K562 (cell line): ENCODE results near the gene ARID4B. TPM values are rescaled to one million over a fixed set of nuclear protein-coding genes. Genes with fewer than 3 reads are reported as not detected.

Experiments used
- ATAC-seq: fragments of 200-7000 bp; cut with Tn5 transposase; 3 replicates; pipeline ENCODE4 v1.9.1; 2020; ENCODE audit warnings: moderate library complexity
- BruUV-seq: library from RNA; stranded (reverse); fragments of 400-500 nt; replicated peaks from 2 replicates; lab custom pipeline; 2021; lab: Mats Ljungman, UMichigan
- CTCF ChIA-PET: fragments of 300-600 bp; formaldehyde crosslinking; extraction: SDS; loops from one replicate; lab custom pipeline; 2021; ENCODE audit warnings: low intra/inter-chr PET ratio; lab: Yijun Ruan, JAX
- POLR2A ChIA-PET: fragments of 300-600, 350-650 bp; sonication (Branson Sonifier 250); formaldehyde crosslinking; extraction: SDS; loops from one replicate; lab custom pipeline; 2021; ENCODE audit warnings: antibody characterized with exemption, inconsistent platforms; lab: Yijun Ruan, JAX
- DNase-seq, 4 experiments: peaks; one replicate each; pipeline versions ENCODE4 v3.0.0 to v3.0.0-alpha.2; 2011 to 2018; ENCODE audit warnings: low spot score in 3 of 4, mixed read lengths in 3 of 4; ENCODE audit errors: extremely low read depth in 1 of 4
- FAIRE-seq: peaks from 2 replicates; lab custom pipeline; 2011; peaks lifted over from hg19 to GRCh38; lab: Jason Lieb, UNC
- H2AFZ ChIP-seq: 2 replicates; pipeline ENCODE4 v1.6.0; 2011; ENCODE audit warnings: low read depth, low read length, control low read depth, inconsistent platforms
- H3K27ac ChIP-seq: fragments of 200-600 bp; 3 replicates; pipeline ENCODE4 v1.8.0; 2011; ENCODE audit warnings: low read depth, mild to moderate bottlenecking, control low read depth, inconsistent platforms, low read length, moderate library complexity, mixed read lengths; ENCODE audit errors: extremely low read depth
- H3K27me3 ChIP-seq, 2 experiments: fragments of 300-600 bp in 1 of 2; 2 replicates in 1 of 2; 3 replicates in 1 of 2; pipeline versions ENCODE4 v1.6.0 to v1.8.0; 2011; ENCODE audit warnings: inconsistent platforms in 2 of 2, low read length in 2 of 2, mild to moderate bottlenecking in 1 of 2, mixed read lengths in 1 of 2, moderate library complexity in 1 of 2; ENCODE audit not compliant: control insufficient read depth in 2 of 2, insufficient read depth in 2 of 2
- H3K36me3 ChIP-seq: fragments of 300-600 bp; 3 replicates; pipeline ENCODE4 v1.8.0; 2011; ENCODE audit warnings: mild to moderate bottlenecking, low read length, inconsistent platforms; ENCODE audit not compliant: control insufficient read depth, insufficient read depth
- H3K4me1 ChIP-seq, 2 experiments: fragments of 200-600 bp in 1 of 2; replicated peaks in 1 of 2; 2 replicates in 1 of 2; 3 replicates in 1 of 2; pipeline versions ENCODE4 v1.5.1 to v1.8.0; 2011; ENCODE audit warnings: inconsistent platforms in 2 of 2, low read length in 2 of 2, mild to moderate bottlenecking in 1 of 2, mixed read lengths in 1 of 2, moderate library complexity in 1 of 2; ENCODE audit not compliant: control insufficient read depth in 2 of 2, insufficient read depth in 2 of 2
- H3K4me2 ChIP-seq: 2 replicates; pipeline ENCODE4 v1.6.1; 2011; ENCODE audit warnings: low read length, control low read depth, inconsistent platforms, mixed read lengths; ENCODE audit not compliant: insufficient read depth
- H3K4me3 ChIP-seq: fragments of 200-600 bp; sonication (generic), shearing (Covaris generic); 2 replicates; pipeline ENCODE4 v1.5.1; 2016; ENCODE audit warnings: control low read depth, inconsistent platforms
- H3K79me2 ChIP-seq: fragments of 200-600 bp; 3 replicates; pipeline ENCODE4 v1.8.0; 2011; ENCODE audit warnings: low read length, inconsistent platforms; ENCODE audit not compliant: control insufficient read depth, insufficient read depth
- H3K9ac ChIP-seq, 2 experiments: 2 replicates each; pipeline versions ENCODE4 v1.6.0 to v1.6.1; 2011; ENCODE audit warnings: low read depth in 2 of 2, low read length in 2 of 2, control low read depth in 1 of 2, inconsistent platforms in 1 of 2, mild to moderate bottlenecking in 1 of 2, mixed read lengths in 1 of 2; ENCODE audit not compliant: insufficient read depth in 1 of 2
- H3K9me1 ChIP-seq: one replicate; pipeline ENCODE4 v1.6.0; 2011; ENCODE audit warnings: inconsistent platforms, mild to moderate bottlenecking, low read length, moderate library complexity; ENCODE audit not compliant: control insufficient read depth, insufficient read depth
- H3K9me3 ChIP-seq: replicated peaks from 2 replicates; pipeline ENCODE4 v1.5.1; 2011; ENCODE audit warnings: low read depth, low read length, inconsistent platforms; ENCODE audit not compliant: control insufficient read depth, insufficient read depth
- H4K20me1 ChIP-seq: replicated peaks from 2 replicates; pipeline ENCODE4 v1.6.1; 2011; ENCODE audit warnings: low read length, inconsistent platforms, mixed read lengths; ENCODE audit not compliant: control insufficient read depth, insufficient read depth
- CBX2 ChIP-seq: fragments of 200-600 bp; sonication (generic); IDR thresholded peaks from one replicate; pipeline ENCODE4 v1.6.1; 2012; ENCODE audit warnings: mild to moderate bottlenecking, low read length, inconsistent platforms; ENCODE audit not compliant: insufficient read depth, poor library complexity, severe bottlenecking
- CREBBP ChIP-seq: IDR thresholded peaks from one replicate; pipeline ENCODE4 v1.6.1; 2012; ENCODE audit warnings: low read depth, mild to moderate bottlenecking, control low read depth, inconsistent platforms, low read length
- ETS2 ChIP-seq: IDR thresholded peaks from 2 replicates; pipeline ENCODE4 v1.6.1; 2016; ENCODE audit warnings: borderline replicate concordance, missing genetic modification characterization, mild to moderate bottlenecking, moderate library complexity, missing compliant biosample characterization; ENCODE audit not compliant: poor library complexity, severe bottlenecking
- HDAC1 ChIP-seq, 2 experiments: fragments of 450-650 bp; IDR thresholded peaks; 2 replicates each; pipeline ENCODE4 v1.6.1; 2016 to 2017; ENCODE audit warnings: inconsistent platforms in 1 of 2, mild to moderate bottlenecking in 1 of 2, moderate library complexity in 1 of 2
- NRF1 ChIP-seq, 2 experiments: fragments of 450-650 bp; IDR thresholded peaks in 1 of 2; conservative IDR thresholded peaks in 1 of 2; 2 replicates each; pipeline ENCODE4 v1.6.1; 2014; ENCODE audit warnings: mild to moderate bottlenecking in 2 of 2
- SMC3 ChIP-seq: conservative IDR thresholded peaks from 2 replicates; pipeline ENCODE4 v1.6.1; 2011; ENCODE audit warnings: low read depth, low read length, improper control_type of control experiment; ENCODE audit not compliant: insufficient read depth
- XRCC4 ChIP-seq: IDR thresholded peaks from one replicate; pipeline ENCODE4 v1.6.1; 2011; ENCODE audit not compliant: insufficient read depth, insufficient read length; ENCODE audit errors: extremely low read depth
- ZFP1 ChIP-seq: fragments of 450-650 bp; formaldehyde crosslinking; IDR thresholded peaks from 2 replicates; pipeline ENCODE4 v1.4.0; 2020; ENCODE audit warnings: mild to moderate bottlenecking, mixed read lengths
- ZNF253 ChIP-seq: fragments of 250-450 bp; sonication (Bioruptor Pico); conservative IDR thresholded peaks from 2 replicates; pipeline ENCODE4 v1.6.1; 2021; ENCODE audit warnings: mild to moderate bottlenecking
- ZNF436 ChIP-seq: fragments of 250-450, 450-650 bp; sonication (Bioruptor Pico); formaldehyde crosslinking; IDR thresholded peaks from 2 replicates; pipeline ENCODE4 v1.7.0; 2020; ENCODE audit warnings: mild to moderate bottlenecking
- WGBS: fragments of 100-300 bp; shearing (Covaris generic); methylation state at CpG from one replicate; pipeline ENCODE4 v1.1.6; 2016; ENCODE audit warnings: low coverage, mixed read lengths; ENCODE audit not compliant: insufficient coverage; ENCODE audit errors: missing lambda C conversion rate; 5-methylcytosine and 5-hydroxymethylcytosine counted together
- in situ Hi-C: fragments of 300-500 bp; cut with MboI; formaldehyde crosslinking; loops from 4 replicates; pipeline ENCODE4 v1.15.0; 2018; ENCODE audit warnings: inconsistent platforms, mixed read lengths
- intact Hi-C: fragments of 100-400 bp; cut with micrococcal nuclease; formaldehyde crosslinking; loops from 2 replicates; pipeline ENCODE4 v1.14.2; 2022
- polyA plus RNA-seq, 8 experiments: library from polyadenylated mRNA; depleted of rRNA in 4 of 8; stranded (reverse) in 5 of 8; unstranded in 3 of 8; fragments of >200 nt; fragmentation: Nextera tagmentation in 2 of 8; fragmentation: Illumina TruSeq in 1 of 8; extraction: Ambion mirVana in 2 of 8; extraction: Trizol in 1 of 8; gene quantifications; 2 replicates each; pipeline versions ENCODE4 v1.2.1 to v1.2.3, GENCODE V29; 2011 to 2014; ENCODE audit warnings: inconsistent platforms in 1 of 8, missing spikeins in 1 of 8
- total RNA-seq, 7 experiments: library from RNA; depleted of rRNA in 6 of 7; stranded (reverse); fragments of >200 nt in 6 of 7; fragmentation: Illumina TruSeq in 2 of 7; extraction: Trizol in 2 of 7; gene quantifications; 2 replicates each; pipeline versions ENCODE4 v1.2.1 to v1.2.3, GENCODE V29; 2011 to 2021; ENCODE audit warnings: low replicate concordance in 1 of 7
- TF ChIP-seq, protein P1 (sequence below): sonication (generic); formaldehyde crosslinking; IDR thresholded peaks from 2 replicates; pipeline ENCODE4 v1.8.0; 2022; ENCODE audit warnings: mild to moderate bottlenecking, missing genetic modification reagents, borderline replicate concordance
- TF ChIP-seq, protein P2 (sequence below): fragments of 200-400 bp; formaldehyde crosslinking; IDR thresholded peaks from 2 replicates; pipeline ENCODE4 v1.6.1; 2017; ENCODE audit warnings: mild to moderate bottlenecking, low read depth, low read length, moderate library complexity
- TF ChIP-seq, protein P3 (sequence below): sonication (generic); formaldehyde crosslinking; IDR thresholded peaks from 2 replicates; pipeline ENCODE4 v1.8.1; 2023; ENCODE audit warnings: missing genetic modification reagents, mild to moderate bottlenecking, borderline replicate concordance

ARID4B gene
- total and polyA plus RNA-seq, 9 of the 15 experiments (the other 6 are each of a cell fraction or from before 2014, with no cell fraction given) = 8.4 to 38.9 (median 18.5) TPM

DNA sequence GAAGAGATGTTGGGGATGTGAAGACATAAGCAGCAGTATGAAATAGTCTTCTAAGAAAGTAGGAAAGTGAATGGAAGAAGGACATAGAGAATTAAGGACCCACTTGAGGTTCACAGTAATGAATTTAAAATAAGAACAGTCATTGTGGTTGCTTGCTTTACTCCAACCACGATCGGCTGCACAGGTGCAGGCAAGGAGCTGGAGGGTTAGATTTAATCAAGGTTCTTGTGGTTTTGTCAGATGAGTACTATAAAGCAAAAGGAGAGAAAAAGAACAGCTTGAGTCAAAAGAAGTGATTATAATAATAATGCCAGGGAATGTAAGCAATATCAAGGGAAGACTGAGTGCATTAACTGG, 120.8 kb downstream of the ARID4B start:
- Histone ChIP-seq H3K4me1 (peaks cover 0 to 15% of the 10 kb centered on the region in 2 experiments; a peak in 2 of 5 replicates), H3K4me3 (no peak overlapping the region), H2AFZ (no peak overlapping the region), H3K9me3 (no peaks in the 10 kb centered on the region), H3K79me2 (no peaks in the 10 kb centered on the region), H3K27ac (peak overlapping the region; percentile 3; the same call in 1 of the 3 replicates), H4K20me1 (no peaks in the 10 kb centered on the region), H3K4me2 (no peak overlapping the region), H3K27me3 (no peaks in the 10 kb centered on the region), H3K9me1 (no peaks in the 10 kb centered on the region), H3K9ac (no peak overlapping the region), H3K36me3 (peaks cover 41% of the 10 kb centered on the region; the same call in 2 of the 3 replicates)
- in situ Hi-C loops (no loop called here), intact Hi-C loops (no loop called here)
- BruUV-seq = no TSS peak
- DNase-seq (peak in 2 of 4 experiments; percentile 11 to 23), FAIRE-seq (no peak), ATAC-seq (peak; percentile 68)
- ChIA-PET CTCF (no interaction called here), POLR2A (interaction anchor here (0.5 to 1.0 kb wide), 3 partner anchors 12 to 121 kb away, joined by 3 to 4 read pairs (median 3); partner anchors contain the start of gene ARID4B)
- 7% methylated on average over 2 of the region's 2 CpGs for WGBS
- TF ChIP-seq CBX2 (no peak), NRF1 (conservative IDR thresholded peaks at IDR 0.05 in 1 of 2, IDR thresholded peaks at IDR 0.05 in 1 of 2) (peak in 1 of 2 experiments; percentile 39; a peak in 1 of 4 replicates), ZNF436 (no peak), CREBBP (no peak), ZNF253 (CRISPR knock-in tag) (no peak), XRCC4 (no peak), HDAC1 (IDR thresholded peaks at IDR 0.05) (no peak; a peak in 1 of 4 replicates), ETS2 (tag) (no peak), ZFP1 (CRISPR knock-in tag) (no peak), SMC3 (no peak)
- TF ChIP-seq, protein P1, sequence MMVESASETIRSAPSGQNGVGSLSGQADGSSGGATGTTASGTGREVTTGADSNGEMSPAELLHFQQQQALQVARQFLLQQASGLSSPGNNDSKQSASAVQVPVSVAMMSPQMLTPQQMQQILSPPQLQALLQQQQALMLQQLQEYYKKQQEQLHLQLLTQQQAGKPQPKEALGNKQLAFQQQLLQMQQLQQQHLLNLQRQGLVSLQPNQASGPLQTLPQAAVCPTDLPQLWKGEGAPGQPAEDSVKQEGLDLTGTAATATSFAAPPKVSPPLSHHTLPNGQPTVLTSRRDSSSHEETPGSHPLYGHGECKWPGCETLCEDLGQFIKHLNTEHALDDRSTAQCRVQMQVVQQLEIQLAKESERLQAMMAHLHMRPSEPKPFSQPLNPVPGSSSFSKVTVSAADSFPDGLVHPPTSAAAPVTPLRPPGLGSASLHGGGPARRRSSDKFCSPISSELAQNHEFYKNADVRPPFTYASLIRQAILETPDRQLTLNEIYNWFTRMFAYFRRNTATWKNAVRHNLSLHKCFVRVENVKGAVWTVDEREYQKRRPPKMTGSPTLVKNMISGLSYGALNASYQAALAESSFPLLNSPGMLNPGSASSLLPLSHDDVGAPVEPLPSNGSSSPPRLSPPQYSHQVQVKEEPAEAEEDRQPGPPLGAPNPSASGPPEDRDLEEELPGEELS (CRISPR knock-in tag) = no peak
- TF ChIP-seq, protein P2, sequence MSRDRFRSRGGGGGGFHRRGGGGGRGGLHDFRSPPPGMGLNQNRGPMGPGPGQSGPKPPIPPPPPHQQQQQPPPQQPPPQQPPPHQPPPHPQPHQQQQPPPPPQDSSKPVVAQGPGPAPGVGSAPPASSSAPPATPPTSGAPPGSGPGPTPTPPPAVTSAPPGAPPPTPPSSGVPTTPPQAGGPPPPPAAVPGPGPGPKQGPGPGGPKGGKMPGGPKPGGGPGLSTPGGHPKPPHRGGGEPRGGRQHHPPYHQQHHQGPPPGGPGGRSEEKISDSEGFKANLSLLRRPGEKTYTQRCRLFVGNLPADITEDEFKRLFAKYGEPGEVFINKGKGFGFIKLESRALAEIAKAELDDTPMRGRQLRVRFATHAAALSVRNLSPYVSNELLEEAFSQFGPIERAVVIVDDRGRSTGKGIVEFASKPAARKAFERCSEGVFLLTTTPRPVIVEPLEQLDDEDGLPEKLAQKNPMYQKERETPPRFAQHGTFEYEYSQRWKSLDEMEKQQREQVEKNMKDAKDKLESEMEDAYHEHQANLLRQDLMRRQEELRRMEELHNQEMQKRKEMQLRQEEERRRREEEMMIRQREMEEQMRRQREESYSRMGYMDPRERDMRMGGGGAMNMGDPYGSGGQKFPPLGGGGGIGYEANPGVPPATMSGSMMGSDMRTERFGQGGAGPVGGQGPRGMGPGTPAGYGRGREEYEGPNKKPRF = no peak
- TF ChIP-seq, protein P3, sequence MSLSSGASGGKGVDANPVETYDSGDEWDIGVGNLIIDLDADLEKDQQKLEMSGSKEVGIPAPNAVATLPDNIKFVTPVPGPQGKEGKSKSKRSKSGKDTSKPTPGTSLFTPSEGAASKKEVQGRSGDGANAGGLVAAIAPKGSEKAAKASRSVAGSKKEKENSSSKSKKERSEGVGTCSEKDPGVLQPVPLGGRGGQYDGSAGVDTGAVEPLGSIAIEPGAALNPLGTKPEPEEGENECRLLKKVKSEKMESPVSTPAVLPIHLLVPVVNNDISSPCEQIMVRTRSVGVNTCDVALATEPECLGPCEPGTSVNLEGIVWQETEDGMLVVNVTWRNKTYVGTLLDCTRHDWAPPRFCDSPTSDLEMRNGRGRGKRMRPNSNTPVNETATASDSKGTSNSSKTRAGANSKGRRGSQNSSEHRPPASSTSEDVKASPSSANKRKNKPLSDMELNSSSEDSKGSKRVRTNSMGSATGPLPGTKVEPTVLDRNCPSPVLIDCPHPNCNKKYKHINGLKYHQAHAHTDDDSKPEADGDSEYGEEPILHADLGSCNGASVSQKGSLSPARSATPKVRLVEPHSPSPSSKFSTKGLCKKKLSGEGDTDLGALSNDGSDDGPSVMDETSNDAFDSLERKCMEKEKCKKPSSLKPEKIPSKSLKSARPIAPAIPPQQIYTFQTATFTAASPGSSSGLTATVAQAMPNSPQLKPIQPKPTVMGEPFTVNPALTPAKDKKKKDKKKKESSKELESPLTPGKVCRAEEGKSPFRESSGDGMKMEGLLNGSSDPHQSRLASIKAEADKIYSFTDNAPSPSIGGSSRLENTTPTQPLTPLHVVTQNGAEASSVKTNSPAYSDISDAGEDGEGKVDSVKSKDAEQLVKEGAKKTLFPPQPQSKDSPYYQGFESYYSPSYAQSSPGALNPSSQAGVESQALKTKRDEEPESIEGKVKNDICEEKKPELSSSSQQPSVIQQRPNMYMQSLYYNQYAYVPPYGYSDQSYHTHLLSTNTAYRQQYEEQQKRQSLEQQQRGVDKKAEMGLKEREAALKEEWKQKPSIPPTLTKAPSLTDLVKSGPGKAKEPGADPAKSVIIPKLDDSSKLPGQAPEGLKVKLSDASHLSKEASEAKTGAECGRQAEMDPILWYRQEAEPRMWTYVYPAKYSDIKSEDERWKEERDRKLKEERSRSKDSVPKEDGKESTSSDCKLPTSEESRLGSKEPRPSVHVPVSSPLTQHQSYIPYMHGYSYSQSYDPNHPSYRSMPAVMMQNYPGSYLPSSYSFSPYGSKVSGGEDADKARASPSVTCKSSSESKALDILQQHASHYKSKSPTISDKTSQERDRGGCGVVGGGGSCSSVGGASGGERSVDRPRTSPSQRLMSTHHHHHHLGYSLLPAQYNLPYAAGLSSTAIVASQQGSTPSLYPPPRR (CRISPR knock-in tag) = no peak
